Nephron (organoid): ENCODE results near the gene SMTNL1.
A peak's percentile ranks its signal among the peaks of the same experiment; 100 is the strongest.

Source experiments
- H3K27ac Mint-ChIP-seq, 3 experiments: 2 replicates each; pipeline ENCODE4 v1.8.0; 2020; ENCODE audit warnings: mixed read lengths in 3 of 3, mild to moderate bottlenecking in 2 of 3, moderate library complexity in 1 of 3
- H3K27me3 Mint-ChIP-seq: 2 replicates; pipeline ENCODE4 v1.8.0; 2021; ENCODE audit warnings: low read depth, mild to moderate bottlenecking, moderate library complexity, mixed read lengths
- H3K36me3 Mint-ChIP-seq: 2 replicates; pipeline ENCODE4 v1.8.0; 2020; ENCODE audit warnings: low read depth, mixed read lengths
- H3K4me1 Mint-ChIP-seq: 2 replicates; pipeline ENCODE4 v1.8.0; 2020; ENCODE audit warnings: mixed read lengths
- H3K4me3 Mint-ChIP-seq, 3 experiments: 2 replicates each; pipeline ENCODE4 v1.8.0; 2020; ENCODE audit warnings: mild to moderate bottlenecking in 3 of 3, mixed read lengths in 3 of 3, moderate library complexity in 2 of 3
- H3K9me3 Mint-ChIP-seq: 2 replicates; pipeline ENCODE4 v1.8.0; 2020; ENCODE audit warnings: mixed read lengths
- CTCF ChIP-seq, 3 experiments: fragments of 200-600 bp; sonication (generic); IDR thresholded peaks; one replicate each; pipeline ENCODE4 v1.5.0; 2021; ENCODE audit warnings: antibody characterized with exemption in 3 of 3; ENCODE audit not compliant: unreplicated experiment in 3 of 3

SMTNL1 gene

GRCh38 chr11:57499983-57500461 lies 37.4 kb upstream of the SMTNL1 start:
- Mint-ChIP-seq H3K4me1 (peaks cover 11% of the 10 kb centered on the region), H3K4me3 (peak overlapping the region; percentile 68 to 73 (median 70)), H3K9me3 (no peaks in the 10 kb centered on the region), H3K27me3 (peaks cover 3% of the 10 kb centered on the region), H3K36me3 (no peaks in the 10 kb centered on the region), H3K27ac (peak overlapping the region; percentile 52 to 84 (median 83))
- TF ChIP-seq CTCF (IDR thresholded peaks at IDR 0.05; ENCODE audit: unreplicated experiment in 3 of 3), result no peak

GRCh38 chr11:57500515-57500914 lies 36.9 kb upstream of the SMTNL1 start:
- Mint-ChIP-seq H3K4me3 (peak overlapping the region; percentile 68 to 73 (median 70)), H3K36me3 (no peaks in the 10 kb centered on the region), H3K9me3 (no peaks in the 10 kb centered on the region), H3K4me1 (peaks cover 11% of the 10 kb centered on the region), H3K27ac (peak overlapping the region; percentile 52 to 84 (median 83)), H3K27me3 (peaks cover 3% of the 10 kb centered on the region)
- no peak for TF ChIP-seq CTCF (IDR thresholded peaks at IDR 0.05; ENCODE audit: unreplicated experiment in 3 of 3)

GRCh38 chr11:57500926-57501325 lies 36.5 kb upstream of the SMTNL1 start:
- Mint-ChIP-seq H3K4me3 (no peak overlapping the region), H3K9me3 (no peaks in the 10 kb centered on the region), H3K36me3 (no peaks in the 10 kb centered on the region), H3K27me3 (peaks cover 3% of the 10 kb centered on the region), H3K4me1 (peaks cover 11% of the 10 kb centered on the region), H3K27ac (no peak overlapping the region)
- TF ChIP-seq CTCF (IDR thresholded peaks at IDR 0.05; ENCODE audit: unreplicated experiment in 3 of 3), result no peak

- H3K27me3 Mint-ChIP-seq, result peaks cover 3% of the 10 kb centered on the region
- no peak for TF ChIP-seq CTCF (IDR thresholded peaks at IDR 0.05; ENCODE audit: unreplicated experiment in 3 of 3)
- H3K4me1 Mint-ChIP-seq, result peaks cover 11% of the 10 kb centered on the region
- H3K36me3 Mint-ChIP-seq, result no peaks in the 10 kb centered on the region
- H3K4me3 Mint-ChIP-seq, result no peak overlapping the region
- H3K9me3 Mint-ChIP-seq, result no peaks in the 10 kb centered on the region
- H3K27ac Mint-ChIP-seq, result no peak overlapping the region
These were observed 35.4 kb upstream of the SMTNL1 start for GRCh38 chr11:57501953-57502352.

- H3K36me3 Mint-ChIP-seq, result no peaks in the 10 kb centered on the region
- no peak overlapping the region for H3K27ac Mint-ChIP-seq
- H3K4me3 Mint-ChIP-seq, result no peak overlapping the region
- peaks cover 3% of the 10 kb centered on the region for H3K27me3 Mint-ChIP-seq
- H3K9me3 Mint-ChIP-seq, result no peaks in the 10 kb centered on the region
- TF ChIP-seq CTCF (IDR thresholded peaks at IDR 0.05; ENCODE audit: unreplicated experiment in 3 of 3), result no peak
- H3K4me1 Mint-ChIP-seq, result peaks cover 11% of the 10 kb centered on the region
These were observed 35.0 kb upstream of the SMTNL1 start for GRCh38 chr11:57502376-57502775.

- Mint-ChIP-seq H3K9me3 (no peaks in the 10 kb centered on the region), H3K27me3 (peaks cover 3% of the 10 kb centered on the region), H3K4me1 (peaks cover 11% of the 10 kb centered on the region), H3K27ac (no peak overlapping the region), H3K4me3 (no peak overlapping the region), H3K36me3 (no peaks in the 10 kb centered on the region)
- no peak for TF ChIP-seq CTCF (IDR thresholded peaks at IDR 0.05; ENCODE audit: unreplicated experiment in 3 of 3)
These were observed 34.5 kb upstream of the SMTNL1 start for GRCh38 chr11:57502870-57503269.
